Measurements from ENCODE around the gene TARS3.
"Not testable (repeated sequence)": the region's sequence is repeated elsewhere in the genome, so short reads cannot be mapped to it uniquely, and the experiment has no call there.

The TARS3 gene

DNA sequence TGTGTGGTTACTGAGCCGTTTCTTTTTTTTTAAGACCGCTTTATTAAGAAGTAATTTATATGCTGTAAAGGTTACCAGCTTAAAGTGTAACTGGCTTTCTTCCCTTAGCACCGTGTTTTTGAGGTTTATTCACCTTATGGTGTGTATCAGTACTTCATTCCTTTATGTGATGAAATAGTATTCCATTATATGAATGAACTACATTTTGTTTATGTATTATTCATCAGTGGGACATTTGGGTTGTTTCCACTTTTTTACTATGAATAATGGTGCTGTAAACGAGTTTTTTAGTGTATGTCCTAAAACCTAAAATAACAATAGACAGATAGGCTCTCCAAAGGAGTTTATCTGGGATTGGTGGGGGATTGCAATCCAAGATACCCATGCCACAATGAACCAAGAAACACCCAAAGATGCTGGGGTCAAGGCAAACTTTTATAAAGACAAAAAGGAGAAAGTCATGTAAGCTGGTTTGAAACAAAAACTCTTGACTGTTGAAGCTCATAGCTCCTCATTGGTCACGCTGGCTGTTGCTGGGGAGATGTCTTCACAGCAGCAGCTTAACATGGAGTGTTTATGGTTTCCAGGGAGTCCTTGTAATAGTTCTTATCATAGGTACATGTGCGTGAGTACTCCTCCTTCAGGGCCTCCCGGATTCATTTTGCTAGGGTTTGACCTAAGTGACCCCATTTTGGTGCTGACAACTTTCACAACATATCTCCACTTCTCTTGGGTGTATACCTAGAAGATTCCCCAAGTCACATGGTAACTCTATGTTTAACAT lies 88.1 kb downstream of the TARS3 start:
- Mint-ChIP-seq H3K36me3 (ENCODE audit: low read depth) (peaks cover 23% of the 10 kb centered on the region), H3K4me1 (peaks cover 3% of the 10 kb centered on the region), H3K27ac (no peak overlapping the region), H3K9me3 (no peaks in the 10 kb centered on the region), H3K27me3 (no peaks in the 10 kb centered on the region), H3K4me3 (no peak overlapping the region)
- ATAC-seq (no peak), DNase-seq (no peak)

DNA sequence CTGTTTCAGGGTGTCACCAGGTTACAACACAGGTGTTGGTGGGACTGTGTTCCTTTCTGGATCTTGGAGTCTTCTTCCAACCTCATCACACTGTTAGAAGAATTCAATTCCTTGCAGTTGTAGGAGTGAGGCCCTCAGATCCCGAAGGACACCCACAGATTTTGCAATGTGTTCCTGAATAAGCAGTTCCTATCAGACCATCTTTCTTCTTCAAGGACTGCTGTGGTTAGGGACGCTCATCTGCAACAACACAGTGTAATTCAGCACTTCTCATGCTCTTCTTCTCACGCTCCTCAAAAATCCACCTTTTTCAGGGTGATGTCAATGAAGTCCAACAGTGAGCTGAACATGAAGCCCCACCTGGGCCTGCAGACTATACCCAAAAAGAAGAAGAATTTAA lies 90.9 kb downstream of the TARS3 start:
- no peak overlapping the region for H3K27ac Mint-ChIP-seq
- no peak overlapping the region for H3K4me3 Mint-ChIP-seq
- DNase-seq (no peak), ATAC-seq (no peak)
- no peaks in the 10 kb centered on the region for H3K27me3 Mint-ChIP-seq
- no peaks in the 10 kb centered on the region for H3K4me1 Mint-ChIP-seq
- peaks cover 8% of the 10 kb centered on the region for H3K36me3 Mint-ChIP-seq (ENCODE audit: low read depth)
- no peaks in the 10 kb centered on the region for H3K9me3 Mint-ChIP-seq

DNA sequence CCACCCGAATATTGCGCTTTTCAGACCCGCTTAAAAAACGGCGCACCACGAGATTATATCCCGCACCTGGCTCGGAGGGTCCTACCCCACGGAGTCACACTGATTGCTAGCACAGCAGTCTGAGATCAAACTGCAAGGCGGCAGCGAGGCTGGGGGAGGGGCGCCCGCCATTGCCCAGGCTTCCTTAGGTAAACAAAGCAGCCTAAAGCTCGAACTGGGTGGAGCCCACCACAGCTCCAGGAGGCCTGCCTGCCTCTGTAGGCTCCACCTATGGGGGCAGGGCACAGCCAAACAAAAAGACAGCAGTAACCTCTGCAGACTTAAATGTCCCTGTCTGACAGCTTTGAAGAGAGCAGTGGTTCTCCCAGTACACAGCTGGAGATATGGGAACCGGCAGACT lies 97.5 kb downstream of the TARS3 start:
- not testable (repeated sequence) for H3K4me3 Mint-ChIP-seq, H3K9me3 Mint-ChIP-seq, H3K27me3 Mint-ChIP-seq, H3K27ac Mint-ChIP-seq, ATAC-seq, DNase-seq
- Mint-ChIP-seq H3K4me1 (peaks cover 33% of the 10 kb centered on the region), H3K36me3 (ENCODE audit: low read depth) (peaks cover 30% of the 10 kb centered on the region)

DNA sequence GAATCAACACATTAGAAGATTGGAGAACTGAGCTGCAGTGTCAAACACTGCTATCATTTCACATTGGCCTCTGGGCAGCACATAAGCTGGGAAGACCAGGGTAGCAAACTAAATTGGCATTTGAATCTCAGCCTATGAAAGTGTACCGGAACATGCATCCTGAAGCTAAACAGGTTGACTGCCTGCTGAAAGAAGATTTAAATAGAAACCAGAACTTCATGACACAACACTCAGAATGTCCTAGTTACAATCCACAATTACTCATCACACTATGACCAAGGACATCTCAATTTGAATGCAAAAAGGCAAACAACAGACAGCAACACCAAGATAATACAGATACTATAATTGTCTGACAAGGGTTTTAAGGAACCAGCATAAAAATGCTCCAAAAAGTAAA lies 98.3 kb downstream of the TARS3 start:
- peaks cover 33% of the 10 kb centered on the region for H3K36me3 Mint-ChIP-seq (ENCODE audit: low read depth)

DNA sequence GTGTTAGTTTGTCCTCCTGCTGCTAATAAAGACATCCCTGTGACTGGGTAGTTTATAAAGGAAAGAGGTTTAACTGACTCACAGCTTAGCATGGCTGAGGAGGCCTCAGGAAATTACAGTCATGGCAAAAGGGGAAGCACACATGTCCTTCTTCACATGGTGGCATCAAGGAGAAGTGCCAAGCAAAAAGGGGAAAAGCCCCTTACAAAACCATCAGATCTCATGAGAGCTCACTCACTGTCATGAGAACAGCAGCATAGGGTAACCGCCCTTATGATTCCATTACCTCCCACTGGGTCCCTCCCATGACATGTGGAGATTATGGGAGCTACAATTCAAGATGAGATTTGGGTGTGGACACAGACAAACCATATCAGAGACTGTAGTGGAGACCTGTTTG lies 99.1 kb downstream of the TARS3 start:
- Mint-ChIP-seq H3K27me3 (no peaks in the 10 kb centered on the region), H3K4me3 (no peak overlapping the region), H3K36me3 (ENCODE audit: low read depth) (peaks cover 33% of the 10 kb centered on the region), H3K9me3 (peaks cover 5% of the 10 kb centered on the region), H3K27ac (no peak overlapping the region), H3K4me1 (peaks cover 41% of the 10 kb centered on the region)
- DNase-seq (no peak), ATAC-seq (peak; percentile 10)

More for the DNA sequence above, 98.3 kb downstream of the TARS3 start:
- H3K9me3 Mint-ChIP-seq: peaks cover 5% of the 10 kb centered on the region
- DNase-seq (no peak), ATAC-seq (no peak)
- H3K27ac Mint-ChIP-seq: no peak overlapping the region
- H3K27me3 Mint-ChIP-seq: no peaks in the 10 kb centered on the region
- peaks cover 36% of the 10 kb centered on the region for H3K4me1 Mint-ChIP-seq
- H3K4me3 Mint-ChIP-seq: no peak overlapping the region

DNA sequence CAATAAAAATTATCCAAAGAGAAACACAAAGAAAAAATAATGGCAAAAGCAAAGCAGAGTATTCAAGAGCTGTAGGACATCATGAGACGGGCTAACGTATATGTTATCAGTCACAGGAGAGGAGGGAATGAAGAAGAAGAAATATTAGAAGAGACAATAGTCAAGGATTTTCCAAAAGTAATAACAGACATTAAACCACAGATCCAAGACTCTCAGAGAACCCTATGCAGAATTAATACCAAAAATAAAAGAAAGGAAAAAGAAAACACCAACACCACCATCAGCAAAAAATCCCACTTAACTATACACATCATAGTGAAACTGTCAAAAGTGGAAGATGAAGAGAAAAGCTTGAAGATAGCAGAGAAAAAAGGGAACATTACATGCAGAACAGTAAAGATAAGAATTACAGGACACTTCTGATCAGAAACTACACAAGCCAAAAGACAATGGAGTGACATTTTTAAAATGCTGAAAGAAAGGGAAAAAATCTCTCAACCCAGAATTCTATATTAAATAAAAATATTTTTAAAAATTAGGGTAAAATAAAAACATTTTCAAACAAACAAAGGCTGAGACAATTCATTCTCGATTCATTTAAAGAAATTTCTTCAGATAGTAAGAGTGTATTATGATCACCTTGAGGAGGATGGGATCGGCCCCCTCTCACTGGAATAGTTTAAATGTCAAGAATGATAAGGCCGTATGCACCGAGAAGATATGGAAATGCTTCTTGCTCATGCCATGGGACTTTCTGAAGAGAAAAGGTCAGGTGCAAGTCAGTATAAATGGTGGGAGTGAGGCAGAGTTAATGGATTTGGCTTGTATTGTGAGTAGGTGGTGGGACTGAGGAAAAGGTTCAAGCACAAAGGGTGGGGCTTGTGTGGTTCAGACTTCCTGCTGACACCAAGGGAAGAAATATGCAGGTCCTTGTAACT lies 100.6 kb downstream of the TARS3 start:
- ATAC-seq (peak; percentile 33), DNase-seq (no peak)
- Mint-ChIP-seq H3K27me3 (no peaks in the 10 kb centered on the region), H3K27ac (peak overlapping the region; percentile 44), H3K9me3 (peaks cover 5% of the 10 kb centered on the region), H3K4me1 (peaks cover 41% of the 10 kb centered on the region), H3K4me3 (no peak overlapping the region), H3K36me3 (ENCODE audit: low read depth) (peaks cover 33% of the 10 kb centered on the region)

DNA sequence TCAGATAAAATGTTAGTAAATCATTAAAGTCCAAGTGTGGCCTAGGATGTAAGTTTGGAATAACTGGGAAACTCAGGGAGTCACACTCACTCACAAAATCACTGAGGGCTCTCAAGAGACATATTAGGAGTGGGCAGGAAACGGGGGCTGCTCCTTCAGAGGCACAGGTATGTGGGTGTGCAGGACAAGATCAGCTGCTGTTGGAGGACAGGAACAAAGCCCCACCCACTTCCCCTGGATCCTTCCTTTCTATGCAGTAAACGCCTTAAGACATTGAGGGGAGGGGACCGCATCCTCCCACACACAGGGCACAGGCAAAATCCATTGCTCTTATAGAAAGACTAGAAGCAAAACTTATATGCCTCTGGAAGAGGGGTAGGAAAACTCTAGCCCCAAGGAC lies 102.3 kb downstream of the TARS3 start:
- Mint-ChIP-seq H3K9me3 (peaks cover 5% of the 10 kb centered on the region), H3K4me3 (no peak overlapping the region), H3K4me1 (peaks cover 41% of the 10 kb centered on the region), H3K27ac (no peak overlapping the region), H3K36me3 (ENCODE audit: low read depth) (peaks cover 35% of the 10 kb centered on the region), H3K27me3 (no peaks in the 10 kb centered on the region)
- DNase-seq: no peak
- no peak for ATAC-seq

DNA sequence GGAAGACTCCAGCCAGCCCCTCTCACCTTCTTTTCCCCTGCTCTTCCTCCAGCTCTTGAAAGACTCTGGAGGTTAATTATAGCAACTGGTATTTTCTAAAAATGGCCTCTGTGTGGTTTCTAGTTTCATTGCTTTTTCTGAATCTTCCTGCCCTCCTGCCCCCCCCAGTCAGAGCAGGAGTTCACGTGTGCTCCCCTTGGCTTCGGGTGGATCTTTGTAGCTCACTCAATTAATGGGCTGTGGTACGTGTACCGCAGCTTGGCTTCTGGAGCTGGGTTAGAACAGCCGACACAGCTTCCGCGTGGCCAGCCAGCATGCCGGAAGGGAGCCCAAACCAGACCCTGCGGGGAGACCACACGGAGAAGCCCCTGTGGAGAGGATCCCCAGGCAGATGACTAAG lies 103.6 kb downstream of the TARS3 start:
- no peak overlapping the region for H3K4me3 Mint-ChIP-seq
- H3K27ac Mint-ChIP-seq: no peak overlapping the region
- H3K4me1 Mint-ChIP-seq: peaks cover 38% of the 10 kb centered on the region
- H3K27me3 Mint-ChIP-seq: no peaks in the 10 kb centered on the region
- peaks cover 28% of the 10 kb centered on the region for H3K36me3 Mint-ChIP-seq (ENCODE audit: low read depth)
- DNase-seq (no peak), ATAC-seq (no peak)
- peaks cover 5% of the 10 kb centered on the region for H3K9me3 Mint-ChIP-seq

DNA sequence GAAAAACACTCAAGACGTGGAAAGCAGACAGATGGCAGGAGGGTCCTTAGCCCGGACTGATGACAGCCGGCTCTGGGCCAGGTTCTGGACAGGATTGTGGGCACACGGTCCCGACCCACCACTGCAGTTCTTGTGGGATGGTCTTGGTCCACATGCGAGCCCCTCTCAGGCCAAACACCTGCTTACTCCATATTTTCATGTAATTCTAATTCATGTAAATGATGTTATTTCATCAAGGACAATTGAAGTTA lies 104.7 kb downstream of the TARS3 start:
- H3K4me3 Mint-ChIP-seq: no peak overlapping the region
- no peak overlapping the region for H3K27ac Mint-ChIP-seq
- DNase-seq (no peak), ATAC-seq (no peak)
- peaks cover 5% of the 10 kb centered on the region for H3K9me3 Mint-ChIP-seq
- H3K4me1 Mint-ChIP-seq: peaks cover 27% of the 10 kb centered on the region
- peaks cover 20% of the 10 kb centered on the region for H3K36me3 Mint-ChIP-seq (ENCODE audit: low read depth)
- no peaks in the 10 kb centered on the region for H3K27me3 Mint-ChIP-seq

DNA sequence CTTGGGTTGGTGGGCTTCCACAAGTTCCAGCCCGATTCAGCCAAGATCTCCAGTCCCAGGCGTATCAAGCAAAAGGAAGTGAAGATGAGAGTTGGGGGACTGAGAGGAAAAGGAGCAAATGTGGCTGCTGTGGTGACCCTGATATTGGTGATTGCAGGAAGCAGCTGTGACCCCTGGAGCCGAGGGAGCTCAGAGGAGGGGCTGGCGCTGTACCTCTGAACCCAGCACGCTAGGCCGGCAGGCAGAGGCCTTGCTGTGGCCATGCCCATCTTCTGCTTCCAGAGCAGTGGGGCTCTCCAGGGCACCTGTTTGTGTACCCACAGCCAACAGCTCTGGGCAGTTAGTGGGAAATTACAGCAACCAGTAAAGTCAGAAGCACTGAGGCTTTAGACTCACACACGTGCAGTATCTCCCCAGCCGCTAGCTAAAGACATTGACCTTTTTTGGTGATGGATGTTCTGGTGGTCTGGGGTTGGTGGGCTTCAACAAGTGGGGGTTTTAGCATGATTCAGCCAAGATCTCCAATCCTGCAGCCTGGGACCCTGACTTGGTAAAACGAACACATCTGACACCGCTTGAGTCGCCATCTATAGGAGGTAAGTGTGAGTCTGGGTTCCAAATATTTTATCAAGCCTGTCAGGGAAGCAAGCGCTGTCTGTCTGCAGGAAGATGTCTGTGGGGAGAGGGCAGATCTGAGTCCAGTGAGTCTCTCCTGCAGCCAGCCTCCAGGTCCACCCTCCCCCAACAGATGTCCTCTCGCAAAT lies 105.2 kb downstream of the TARS3 start:
- DNase-seq: no peak
- ATAC-seq: no peak
- H3K36me3 Mint-ChIP-seq (ENCODE audit: low read depth): peaks cover 15% of the 10 kb centered on the region
- H3K4me3 Mint-ChIP-seq: no peak overlapping the region
- no peaks in the 10 kb centered on the region for H3K27me3 Mint-ChIP-seq
- peaks cover 5% of the 10 kb centered on the region for H3K9me3 Mint-ChIP-seq
- H3K4me1 Mint-ChIP-seq: peaks cover 22% of the 10 kb centered on the region
- H3K27ac Mint-ChIP-seq: no peak overlapping the region

DNA sequence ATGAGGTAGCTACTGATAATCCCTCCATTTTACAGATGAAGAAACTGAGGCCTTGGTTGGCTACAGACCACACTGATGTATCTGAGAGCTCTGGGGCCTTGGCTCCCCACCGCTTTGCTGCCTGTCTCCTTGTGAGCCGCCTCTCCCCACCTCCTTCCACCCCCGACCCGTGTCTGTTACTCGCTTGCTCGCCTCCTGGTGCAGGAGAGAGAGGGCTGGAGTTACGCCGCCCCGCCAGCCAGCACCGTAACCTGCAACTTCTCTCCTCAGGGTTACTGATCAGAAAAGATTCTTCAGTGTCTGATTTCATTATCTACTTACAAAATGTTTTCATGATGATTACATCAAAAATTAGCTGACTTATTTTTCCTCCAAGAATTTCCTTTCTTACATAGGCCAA lies 106.2 kb downstream of the TARS3 start:
- no peak overlapping the region for H3K27ac Mint-ChIP-seq
- H3K4me1 Mint-ChIP-seq: peaks cover 14% of the 10 kb centered on the region
- H3K36me3 Mint-ChIP-seq (ENCODE audit: low read depth): peaks cover 7% of the 10 kb centered on the region
- no peak for ATAC-seq
- H3K27me3 Mint-ChIP-seq: no peaks in the 10 kb centered on the region
- no peaks in the 10 kb centered on the region for H3K9me3 Mint-ChIP-seq
- no peak overlapping the region for H3K4me3 Mint-ChIP-seq
- no peak for DNase-seq

DNA sequence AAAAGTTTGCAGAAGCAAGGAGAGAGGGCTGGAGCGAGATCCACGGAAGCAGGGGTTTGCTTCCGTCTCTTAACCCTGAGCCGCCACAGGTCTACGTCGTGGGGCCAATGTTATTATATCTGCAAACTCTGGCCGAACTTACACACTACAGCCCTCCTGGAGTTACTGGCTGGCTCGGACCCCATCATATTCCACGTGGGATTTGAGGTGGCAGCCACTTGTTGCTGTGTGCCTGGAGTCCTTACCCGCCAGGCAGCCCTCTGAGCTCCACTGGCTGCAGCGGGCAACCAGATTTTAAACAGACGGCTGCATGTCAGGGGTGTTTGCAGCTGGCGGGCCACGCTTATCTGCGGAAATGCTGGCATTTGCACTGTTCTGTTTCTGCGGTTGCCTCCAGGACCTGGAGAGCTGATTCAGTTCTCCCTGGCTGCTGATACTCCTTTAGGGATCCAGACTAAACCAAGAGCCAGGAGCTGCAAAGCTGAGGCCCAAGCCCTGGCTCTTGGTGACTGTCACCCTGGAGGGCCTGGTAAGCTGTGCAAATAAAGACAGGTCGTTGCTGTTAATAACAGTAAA lies 106.8 kb downstream of the TARS3 start:
- DNase-seq: no peak
- Mint-ChIP-seq H3K4me1 (peaks cover 14% of the 10 kb centered on the region), H3K9me3 (no peaks in the 10 kb centered on the region), H3K36me3 (ENCODE audit: low read depth) (peaks cover 7% of the 10 kb centered on the region), H3K27ac (no peak overlapping the region), H3K27me3 (no peaks in the 10 kb centered on the region), H3K4me3 (no peak overlapping the region)
- no peak for ATAC-seq

DNA sequence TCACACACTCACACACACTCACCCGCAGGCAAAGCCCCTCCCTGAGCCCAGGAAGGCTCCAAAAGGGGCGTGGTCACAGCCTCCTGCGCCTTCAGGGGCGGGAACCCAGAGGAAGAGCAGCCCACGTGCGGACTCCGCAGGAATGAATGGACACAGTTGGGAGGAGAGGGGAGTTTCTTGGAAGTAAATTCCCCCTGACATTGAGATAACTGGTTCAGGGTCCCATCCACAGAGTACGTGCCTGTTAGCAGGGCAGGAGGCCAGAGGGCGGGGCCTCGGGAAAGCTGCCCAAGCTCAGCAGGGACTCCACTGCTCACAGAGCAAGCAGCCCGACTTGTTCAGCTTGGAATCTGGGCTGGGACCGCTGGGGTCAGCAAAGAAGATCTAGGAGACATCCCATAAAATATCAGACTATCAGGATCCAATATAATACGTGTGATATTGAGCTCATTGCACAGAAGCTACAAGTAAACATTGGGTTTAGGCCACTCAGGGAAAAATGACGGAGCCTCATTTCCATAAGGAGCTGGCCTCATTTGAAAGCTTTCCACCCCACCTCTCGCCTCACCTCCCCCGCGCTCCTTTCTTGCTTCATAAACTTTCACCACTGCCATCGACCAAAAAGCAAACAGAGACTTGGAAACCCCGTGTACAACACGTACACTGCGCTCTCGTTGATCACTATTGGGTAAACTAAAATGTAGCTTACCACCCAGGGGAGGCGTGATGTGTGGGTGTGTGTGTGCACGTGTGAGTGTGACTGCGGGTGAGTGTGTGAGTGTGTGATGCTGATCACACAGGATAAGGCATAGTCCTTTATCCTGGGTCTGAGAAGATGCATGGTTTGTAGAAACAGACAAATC lies 108.1 kb downstream of the TARS3 start:
- ATAC-seq (no peak), DNase-seq (no peak)
- Mint-ChIP-seq H3K4me3 (no peak overlapping the region), H3K27me3 (no peaks in the 10 kb centered on the region), H3K9me3 (no peaks in the 10 kb centered on the region), H3K4me1 (peaks cover 6% of the 10 kb centered on the region), H3K36me3 (ENCODE audit: low read depth) (peaks cover 2% of the 10 kb centered on the region), H3K27ac (no peak overlapping the region)
